ENCODE data around the gene PNPLA8.

PNPLA8 gene

DNA sequence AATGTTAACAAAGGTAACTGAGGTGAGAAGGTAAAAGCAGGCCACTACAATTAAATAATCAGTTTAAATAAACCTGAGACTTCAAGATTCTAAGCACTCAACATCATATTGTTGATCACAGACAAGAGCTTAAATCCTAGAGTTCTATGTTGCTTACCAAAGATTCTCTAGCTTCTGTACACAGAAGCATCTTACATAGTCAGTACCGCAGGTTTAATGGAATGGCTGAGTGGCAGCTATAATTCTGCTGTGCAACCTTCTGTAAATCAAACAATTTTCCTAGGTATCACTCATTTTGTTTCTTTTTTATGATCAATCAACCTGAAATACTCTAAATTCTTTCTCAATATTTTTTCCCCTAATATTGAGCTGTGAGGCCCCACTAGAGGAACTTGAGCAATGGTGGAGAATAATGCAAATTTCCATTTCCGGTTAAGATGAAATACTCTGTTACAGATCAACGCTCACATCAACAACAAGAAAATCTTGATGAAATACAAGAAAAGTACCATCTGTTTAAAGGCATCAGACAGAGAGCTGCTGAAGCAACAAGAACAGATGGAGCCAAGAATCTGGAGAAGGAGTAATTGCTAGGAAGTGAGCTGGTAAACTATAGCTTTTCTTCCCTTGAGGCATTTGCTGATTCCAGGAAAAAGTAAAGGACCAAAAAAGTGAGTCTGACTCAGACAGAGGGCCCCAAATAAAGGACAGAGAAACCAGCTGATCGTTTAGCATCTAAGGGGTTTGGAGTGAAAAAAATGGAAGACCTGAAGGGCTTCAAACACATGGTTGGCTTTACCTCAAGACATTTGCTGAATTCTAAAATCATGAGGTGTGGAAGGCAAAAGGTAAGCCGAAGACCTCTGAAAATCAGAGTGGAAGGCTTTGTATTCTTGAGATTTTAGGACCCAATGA is 22.6 kb downstream of the PNPLA8 start:
- Histone ChIP-seq H3K27ac (replicated peaks) (peak overlapping the region; percentile 65), H3K27me3 (ENCODE audit: insufficient read depth, poor library complexity, severe bottlenecking) (no peaks in the 10 kb centered on the region), H3K4me3 (replicated peaks; ENCODE audit: insufficient read depth, low read length) (no peak overlapping the region)
- DNase-seq (ENCODE audit: low read depth in 1 of 2, low spot score in 1 of 2) = no peak
- no peak for TF ChIP-seq GABPA (IDR thresholded peaks at IDR 0.05; ENCODE audit: low read depth)
- TF ChIP-seq, protein P1, sequence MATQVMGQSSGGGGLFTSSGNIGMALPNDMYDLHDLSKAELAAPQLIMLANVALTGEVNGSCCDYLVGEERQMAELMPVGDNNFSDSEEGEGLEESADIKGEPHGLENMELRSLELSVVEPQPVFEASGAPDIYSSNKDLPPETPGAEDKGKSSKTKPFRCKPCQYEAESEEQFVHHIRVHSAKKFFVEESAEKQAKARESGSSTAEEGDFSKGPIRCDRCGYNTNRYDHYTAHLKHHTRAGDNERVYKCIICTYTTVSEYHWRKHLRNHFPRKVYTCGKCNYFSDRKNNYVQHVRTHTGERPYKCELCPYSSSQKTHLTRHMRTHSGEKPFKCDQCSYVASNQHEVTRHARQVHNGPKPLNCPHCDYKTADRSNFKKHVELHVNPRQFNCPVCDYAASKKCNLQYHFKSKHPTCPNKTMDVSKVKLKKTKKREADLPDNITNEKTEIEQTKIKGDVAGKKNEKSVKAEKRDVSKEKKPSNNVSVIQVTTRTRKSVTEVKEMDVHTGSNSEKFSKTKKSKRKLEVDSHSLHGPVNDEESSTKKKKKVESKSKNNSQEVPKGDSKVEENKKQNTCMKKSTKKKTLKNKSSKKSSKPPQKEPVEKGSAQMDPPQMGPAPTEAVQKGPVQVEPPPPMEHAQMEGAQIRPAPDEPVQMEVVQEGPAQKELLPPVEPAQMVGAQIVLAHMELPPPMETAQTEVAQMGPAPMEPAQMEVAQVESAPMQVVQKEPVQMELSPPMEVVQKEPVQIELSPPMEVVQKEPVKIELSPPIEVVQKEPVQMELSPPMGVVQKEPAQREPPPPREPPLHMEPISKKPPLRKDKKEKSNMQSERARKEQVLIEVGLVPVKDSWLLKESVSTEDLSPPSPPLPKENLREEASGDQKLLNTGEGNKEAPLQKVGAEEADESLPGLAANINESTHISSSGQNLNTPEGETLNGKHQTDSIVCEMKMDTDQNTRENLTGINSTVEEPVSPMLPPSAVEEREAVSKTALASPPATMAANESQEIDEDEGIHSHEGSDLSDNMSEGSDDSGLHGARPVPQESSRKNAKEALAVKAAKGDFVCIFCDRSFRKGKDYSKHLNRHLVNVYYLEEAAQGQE (IDR thresholded peaks at IDR 0.05; ENCODE audit: insufficient replicate concordance, low read depth) = no peak
- no peak for TF ChIP-seq SPI1 (IDR thresholded peaks at IDR 0.05; ENCODE audit: borderline replicate concordance, low read depth)
- TF ChIP-seq, protein P2, sequence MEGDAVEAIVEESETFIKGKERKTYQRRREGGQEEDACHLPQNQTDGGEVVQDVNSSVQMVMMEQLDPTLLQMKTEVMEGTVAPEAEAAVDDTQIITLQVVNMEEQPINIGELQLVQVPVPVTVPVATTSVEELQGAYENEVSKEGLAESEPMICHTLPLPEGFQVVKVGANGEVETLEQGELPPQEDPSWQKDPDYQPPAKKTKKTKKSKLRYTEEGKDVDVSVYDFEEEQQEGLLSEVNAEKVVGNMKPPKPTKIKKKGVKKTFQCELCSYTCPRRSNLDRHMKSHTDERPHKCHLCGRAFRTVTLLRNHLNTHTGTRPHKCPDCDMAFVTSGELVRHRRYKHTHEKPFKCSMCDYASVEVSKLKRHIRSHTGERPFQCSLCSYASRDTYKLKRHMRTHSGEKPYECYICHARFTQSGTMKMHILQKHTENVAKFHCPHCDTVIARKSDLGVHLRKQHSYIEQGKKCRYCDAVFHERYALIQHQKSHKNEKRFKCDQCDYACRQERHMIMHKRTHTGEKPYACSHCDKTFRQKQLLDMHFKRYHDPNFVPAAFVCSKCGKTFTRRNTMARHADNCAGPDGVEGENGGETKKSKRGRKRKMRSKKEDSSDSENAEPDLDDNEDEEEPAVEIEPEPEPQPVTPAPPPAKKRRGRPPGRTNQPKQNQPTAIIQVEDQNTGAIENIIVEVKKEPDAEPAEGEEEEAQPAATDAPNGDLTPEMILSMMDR (IDR thresholded peaks at IDR 0.05; ENCODE audit: insufficient read depth, low read length) = no peak
- TF ChIP-seq POLR2AphosphoS5 (IDR thresholded peaks at IDR 0.05; ENCODE audit: low read depth) = no peak

DNA sequence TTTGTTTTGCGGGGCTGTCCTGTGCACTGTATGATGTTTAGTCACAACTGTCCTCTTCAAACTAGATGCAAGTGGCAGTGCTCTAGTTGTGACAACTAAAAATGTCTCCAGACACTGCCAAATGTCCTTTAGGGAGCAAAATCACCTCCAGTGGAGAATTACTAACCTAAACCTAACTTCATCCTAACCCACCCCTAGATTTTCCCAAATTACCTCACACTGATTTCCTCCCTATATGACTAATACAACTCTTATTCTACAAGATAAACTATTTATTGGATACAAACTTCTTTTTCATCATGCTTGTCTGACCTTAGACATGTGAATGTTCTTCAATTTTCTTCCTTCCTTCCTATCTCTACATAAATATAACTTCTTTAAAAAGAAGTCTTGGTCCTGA is 26.4 kb downstream of the PNPLA8 start:
- TF ChIP-seq, protein P2 (IDR thresholded peaks at IDR 0.05; ENCODE audit: insufficient read depth, low read length) = no peak
- TF ChIP-seq, protein P1 (IDR thresholded peaks at IDR 0.05; ENCODE audit: insufficient replicate concordance, low read depth) = no peak
- no peak for TF ChIP-seq SPI1 (IDR thresholded peaks at IDR 0.05; ENCODE audit: borderline replicate concordance, low read depth)
- no peak for TF ChIP-seq POLR2AphosphoS5 (IDR thresholded peaks at IDR 0.05; ENCODE audit: low read depth)
- TF ChIP-seq GABPA (IDR thresholded peaks at IDR 0.05; ENCODE audit: low read depth) = no peak
- H3K27ac ChIP-seq (replicated peaks) = no peak overlapping the region
- DNase-seq (ENCODE audit: low read depth in 1 of 2, low spot score in 1 of 2) = no peak
- H3K27me3 ChIP-seq (ENCODE audit: insufficient read depth, poor library complexity, severe bottlenecking) = no peaks in the 10 kb centered on the region
- no peak overlapping the region for H3K4me3 ChIP-seq (replicated peaks; ENCODE audit: insufficient read depth, low read length)

DNA sequence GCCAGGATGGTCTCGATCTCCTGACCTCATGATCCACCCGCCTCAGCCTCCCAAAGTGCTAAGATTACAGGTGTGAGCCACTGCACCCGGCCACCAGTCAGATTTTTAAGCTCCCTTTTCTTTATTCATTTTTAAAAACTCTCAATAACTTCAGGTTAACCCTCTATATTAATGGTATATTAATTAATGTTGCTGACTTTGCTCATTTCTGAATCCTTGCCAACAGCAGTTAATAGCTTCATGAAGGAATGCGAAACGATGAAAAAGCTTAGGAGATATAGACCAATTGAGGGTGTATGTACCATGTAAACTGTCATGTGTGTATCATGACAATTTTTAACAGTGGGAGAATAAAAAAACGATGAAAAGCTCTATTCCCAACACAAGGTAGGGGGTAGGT is 27.5 kb downstream of the PNPLA8 start:
- DNase-seq (ENCODE audit: low read depth in 1 of 2, low spot score in 1 of 2) = no peak
- no peaks in the 10 kb centered on the region for H3K27me3 ChIP-seq (ENCODE audit: insufficient read depth, poor library complexity, severe bottlenecking)

More for the DNA sequence above, 27.5 kb downstream of the PNPLA8 start:
- Histone ChIP-seq H3K27ac (replicated peaks) (no peak overlapping the region), H3K4me3 (replicated peaks; ENCODE audit: insufficient read depth, low read length) (no peak overlapping the region)
- TF ChIP-seq, protein P1 (IDR thresholded peaks at IDR 0.05; ENCODE audit: insufficient replicate concordance, low read depth) = no peak
- TF ChIP-seq POLR2AphosphoS5 (IDR thresholded peaks at IDR 0.05; ENCODE audit: low read depth) (no peak), GABPA (IDR thresholded peaks at IDR 0.05; ENCODE audit: low read depth) (no peak), SPI1 (IDR thresholded peaks at IDR 0.05; ENCODE audit: borderline replicate concordance, low read depth) (no peak)
- TF ChIP-seq, protein P2 (IDR thresholded peaks at IDR 0.05; ENCODE audit: insufficient read depth, low read length) = no peak
